ENCODE data around the gene PISD.
"Not testable (repeated sequence)": the region's sequence is repeated elsewhere in the genome, so short reads cannot be mapped to it uniquely, and the experiment has no call there.

- TF ChIP-seq POLR2AphosphoS5 (IDR thresholded peaks at IDR 0.05; ENCODE audit: low read depth); REST (IDR thresholded peaks at IDR 0.05; ENCODE audit: insufficient replicate concordance, low read depth); GABPA (IDR thresholded peaks at IDR 0.05; ENCODE audit: low read depth); SPI1 (IDR thresholded peaks at IDR 0.05; ENCODE audit: borderline replicate concordance, low read depth): not testable (repeated sequence)
- TF ChIP-seq, protein P1, sequence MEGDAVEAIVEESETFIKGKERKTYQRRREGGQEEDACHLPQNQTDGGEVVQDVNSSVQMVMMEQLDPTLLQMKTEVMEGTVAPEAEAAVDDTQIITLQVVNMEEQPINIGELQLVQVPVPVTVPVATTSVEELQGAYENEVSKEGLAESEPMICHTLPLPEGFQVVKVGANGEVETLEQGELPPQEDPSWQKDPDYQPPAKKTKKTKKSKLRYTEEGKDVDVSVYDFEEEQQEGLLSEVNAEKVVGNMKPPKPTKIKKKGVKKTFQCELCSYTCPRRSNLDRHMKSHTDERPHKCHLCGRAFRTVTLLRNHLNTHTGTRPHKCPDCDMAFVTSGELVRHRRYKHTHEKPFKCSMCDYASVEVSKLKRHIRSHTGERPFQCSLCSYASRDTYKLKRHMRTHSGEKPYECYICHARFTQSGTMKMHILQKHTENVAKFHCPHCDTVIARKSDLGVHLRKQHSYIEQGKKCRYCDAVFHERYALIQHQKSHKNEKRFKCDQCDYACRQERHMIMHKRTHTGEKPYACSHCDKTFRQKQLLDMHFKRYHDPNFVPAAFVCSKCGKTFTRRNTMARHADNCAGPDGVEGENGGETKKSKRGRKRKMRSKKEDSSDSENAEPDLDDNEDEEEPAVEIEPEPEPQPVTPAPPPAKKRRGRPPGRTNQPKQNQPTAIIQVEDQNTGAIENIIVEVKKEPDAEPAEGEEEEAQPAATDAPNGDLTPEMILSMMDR (IDR thresholded peaks at IDR 0.05; ENCODE audit: insufficient read depth, low read length), result not testable (repeated sequence)
Measured at GRCh38 chr22:31590161-31590560, 71.9 kb downstream of the PISD start.

Data from HL-60 (cell line).